ENCODE results near the gene VPS37C. TPM values are rescaled to one million over a fixed set of nuclear protein-coding genes. Genes with fewer than 3 reads are reported as not detected.

The VPS37C gene
- total RNA-seq, 1 donor from 2014 or later = 9.9 TPM

DNA sequence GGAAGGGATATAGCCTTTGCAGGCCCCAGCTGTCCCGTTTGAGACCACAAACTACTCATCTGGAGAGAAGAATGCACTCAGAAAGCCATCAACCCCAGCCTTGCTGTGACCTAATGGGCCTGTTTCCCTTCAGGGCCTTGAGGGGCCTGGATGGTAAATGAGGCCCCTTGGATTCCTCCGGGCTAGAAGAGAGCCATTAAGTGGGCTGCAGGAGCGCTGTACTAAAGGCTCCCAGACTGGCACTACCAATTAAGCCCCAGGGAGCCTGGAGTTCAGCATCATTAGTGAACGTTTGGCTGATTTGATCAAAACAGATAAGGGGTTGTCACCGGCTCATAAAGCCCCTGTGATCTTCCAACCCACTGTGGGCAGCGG is 35.9 kb downstream of the VPS37C start:
- no peaks in the 10 kb centered on the region for H3K9me3 Mint-ChIP-seq
- H3K27me3 Mint-ChIP-seq (ENCODE audit: insufficient read depth, low read depth) = peaks cover 9% of the 10 kb centered on the region
- H3K36me3 ChIP-seq = no peaks in the 10 kb centered on the region
- H3K4me1 ChIP-seq = peaks cover 17% of the 10 kb centered on the region
- H3K4me3 Mint-ChIP-seq = no peak overlapping the region
- H3K9ac ChIP-seq = no peak overlapping the region
- H4K20me1 ChIP-seq (ENCODE audit: low read depth) = no peaks in the 10 kb centered on the region
- no peak overlapping the region for H3K4me3 ChIP-seq
- H3K4me1 Mint-ChIP-seq = peaks cover 39% of the 10 kb centered on the region
- no peak overlapping the region for H2AFZ ChIP-seq (replicated peaks)
- H3F3A ChIP-seq (ENCODE audit: low read depth) = peaks cover 4% of the 10 kb centered on the region
- no peak overlapping the region for H3K27ac ChIP-seq
- H3K79me2 ChIP-seq (ENCODE audit: low read depth) = no peaks in the 10 kb centered on the region
- H3K9me3 ChIP-seq (ENCODE audit: low read depth) = no peaks in the 10 kb centered on the region
- peaks cover 2% of the 10 kb centered on the region for H3K36me3 Mint-ChIP-seq
- TF ChIP-seq EZH2phosphoT487 (IDR thresholded peaks at IDR 0.05) = no peak
- no peak for TF ChIP-seq EZH2 (IDR thresholded peaks at IDR 0.05)
- TF ChIP-seq, protein P1, sequence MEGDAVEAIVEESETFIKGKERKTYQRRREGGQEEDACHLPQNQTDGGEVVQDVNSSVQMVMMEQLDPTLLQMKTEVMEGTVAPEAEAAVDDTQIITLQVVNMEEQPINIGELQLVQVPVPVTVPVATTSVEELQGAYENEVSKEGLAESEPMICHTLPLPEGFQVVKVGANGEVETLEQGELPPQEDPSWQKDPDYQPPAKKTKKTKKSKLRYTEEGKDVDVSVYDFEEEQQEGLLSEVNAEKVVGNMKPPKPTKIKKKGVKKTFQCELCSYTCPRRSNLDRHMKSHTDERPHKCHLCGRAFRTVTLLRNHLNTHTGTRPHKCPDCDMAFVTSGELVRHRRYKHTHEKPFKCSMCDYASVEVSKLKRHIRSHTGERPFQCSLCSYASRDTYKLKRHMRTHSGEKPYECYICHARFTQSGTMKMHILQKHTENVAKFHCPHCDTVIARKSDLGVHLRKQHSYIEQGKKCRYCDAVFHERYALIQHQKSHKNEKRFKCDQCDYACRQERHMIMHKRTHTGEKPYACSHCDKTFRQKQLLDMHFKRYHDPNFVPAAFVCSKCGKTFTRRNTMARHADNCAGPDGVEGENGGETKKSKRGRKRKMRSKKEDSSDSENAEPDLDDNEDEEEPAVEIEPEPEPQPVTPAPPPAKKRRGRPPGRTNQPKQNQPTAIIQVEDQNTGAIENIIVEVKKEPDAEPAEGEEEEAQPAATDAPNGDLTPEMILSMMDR (IDR thresholded peaks at IDR 0.05) = no peak
- DNase-seq (ENCODE audit: low spot score) = no peak
- no peaks in the 10 kb centered on the region for H3K27me3 ChIP-seq
- H3K4me2 ChIP-seq = no peak overlapping the region
- no peak overlapping the region for H3K27ac Mint-ChIP-seq

DNA sequence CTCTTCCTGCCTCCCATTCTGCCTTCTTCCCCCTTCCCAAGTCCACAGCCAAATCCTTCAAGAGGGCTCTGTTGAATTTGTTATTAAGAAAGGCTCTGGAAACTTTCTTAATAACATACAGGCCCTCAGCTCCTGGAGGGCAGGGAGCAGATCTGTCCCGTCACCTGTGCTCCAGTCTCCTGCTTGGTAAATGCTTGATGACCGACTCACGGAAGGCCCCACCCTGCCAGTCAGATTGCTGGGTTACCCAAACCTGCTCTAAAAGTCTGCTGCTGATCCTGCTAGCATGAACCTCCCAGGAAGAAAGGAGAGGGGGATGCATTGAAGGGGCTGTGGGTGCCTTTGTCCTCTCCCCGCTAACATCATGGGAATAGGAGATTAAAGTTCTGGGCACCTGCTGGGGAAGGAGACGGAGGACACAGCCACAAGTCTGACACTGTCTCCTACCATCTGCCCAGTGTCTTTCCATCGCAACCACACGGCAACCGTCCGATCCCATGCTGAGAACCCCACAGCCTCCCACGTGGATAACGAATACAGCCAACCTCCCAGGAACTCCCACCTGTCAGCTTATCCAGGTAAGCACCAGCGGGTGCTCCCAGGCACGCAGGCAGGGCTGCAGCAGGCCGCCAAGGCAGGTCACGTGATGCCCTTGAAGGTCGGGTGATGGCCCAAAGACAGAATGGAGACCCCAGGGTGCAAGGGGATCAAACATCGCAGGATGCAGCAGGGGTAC is 36.5 kb downstream of the VPS37C start:
- Mint-ChIP-seq H3K36me3 (peaks cover 2% of the 10 kb centered on the region), H3K4me1 (peaks cover 40% of the 10 kb centered on the region), H3K27me3 (ENCODE audit: insufficient read depth, low read depth) (peaks cover 9% of the 10 kb centered on the region), H3K4me3 (no peak overlapping the region), H3K9me3 (no peaks in the 10 kb centered on the region), H3K27ac (peak overlapping the region; percentile 85)
- H4K20me1 ChIP-seq (ENCODE audit: low read depth) = no peaks in the 10 kb centered on the region
- no peak overlapping the region for H3K4me3 ChIP-seq
- no peaks in the 10 kb centered on the region for H3K9me3 ChIP-seq (ENCODE audit: low read depth)
- no peak overlapping the region for H3K9ac ChIP-seq
- H2AFZ ChIP-seq (replicated peaks) = no peak overlapping the region
- TF ChIP-seq EZH2phosphoT487 (IDR thresholded peaks at IDR 0.05) (no peak), EZH2 (IDR thresholded peaks at IDR 0.05) (no peak)
- TF ChIP-seq, protein P1 (IDR thresholded peaks at IDR 0.05) = no peak
- no peak overlapping the region for H3K4me2 ChIP-seq
- peaks cover 17% of the 10 kb centered on the region for H3K4me1 ChIP-seq
- peak; percentile 21 for DNase-seq (ENCODE audit: low spot score)
- no peaks in the 10 kb centered on the region for H3K79me2 ChIP-seq (ENCODE audit: low read depth)
- no peaks in the 10 kb centered on the region for H3K36me3 ChIP-seq
- H3K27me3 ChIP-seq = no peaks in the 10 kb centered on the region
- no peak overlapping the region for H3K27ac ChIP-seq
- H3F3A ChIP-seq (ENCODE audit: low read depth) = peaks cover 4% of the 10 kb centered on the region

DNA sequence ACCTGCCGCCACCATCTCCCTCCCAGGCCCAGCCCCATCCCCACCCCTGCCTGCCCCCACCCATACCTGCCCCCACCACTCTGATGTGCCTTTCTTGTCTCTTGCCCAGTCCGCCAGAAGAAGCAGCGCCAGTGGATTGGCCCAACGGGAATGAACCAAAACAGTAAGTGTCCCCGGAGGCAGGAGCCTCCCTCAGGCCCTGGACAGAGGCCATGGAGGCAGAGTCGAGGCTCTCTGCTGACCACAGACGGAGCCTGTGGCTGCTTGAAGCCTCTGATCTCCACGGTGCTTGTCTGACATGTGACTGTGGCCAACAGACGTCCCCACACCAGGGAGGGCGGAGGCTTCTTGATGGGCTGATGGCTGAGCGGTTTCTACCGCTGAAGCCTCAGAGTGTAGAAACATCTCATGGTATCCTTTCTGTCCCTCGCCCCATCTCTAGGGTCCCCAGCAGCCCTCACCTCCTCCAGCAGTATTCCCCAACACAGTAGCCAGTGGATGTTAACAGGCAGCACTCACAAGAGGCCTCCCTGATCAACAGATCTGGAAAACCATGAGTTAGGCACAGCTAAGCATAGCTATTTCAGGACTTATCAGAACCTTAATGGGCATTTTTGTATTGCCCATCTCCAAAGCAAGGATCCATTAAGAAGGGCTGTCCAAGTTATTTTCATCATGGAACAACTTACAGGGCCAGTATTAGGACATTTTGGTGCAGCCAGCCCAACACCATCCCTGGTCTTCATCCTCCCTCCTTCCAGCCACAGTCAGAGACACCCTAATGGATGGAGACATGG is 37.3 kb downstream of the VPS37C start:
- peaks cover 14% of the 10 kb centered on the region for H3K4me1 ChIP-seq
- no peak for DNase-seq (ENCODE audit: low spot score)

More for the DNA sequence above, 37.3 kb downstream of the VPS37C start:
- no peak overlapping the region for H3K27ac ChIP-seq
- no peak overlapping the region for H3K4me2 ChIP-seq
- H3K4me3 Mint-ChIP-seq = no peak overlapping the region
- H3K27me3 Mint-ChIP-seq (ENCODE audit: insufficient read depth, low read depth) = peaks cover 9% of the 10 kb centered on the region
- no peak overlapping the region for H3K9ac ChIP-seq
- TF ChIP-seq EZH2 (IDR thresholded peaks at IDR 0.05) (no peak), EZH2phosphoT487 (IDR thresholded peaks at IDR 0.05) (no peak)
- TF ChIP-seq, protein P1 (IDR thresholded peaks at IDR 0.05) = no peak
- peaks cover 4% of the 10 kb centered on the region for H3F3A ChIP-seq (ENCODE audit: low read depth)
- H3K36me3 Mint-ChIP-seq = peaks cover 2% of the 10 kb centered on the region
- no peaks in the 10 kb centered on the region for H3K9me3 ChIP-seq (ENCODE audit: low read depth)
- H2AFZ ChIP-seq (replicated peaks) = no peak overlapping the region
- H3K79me2 ChIP-seq (ENCODE audit: low read depth) = no peaks in the 10 kb centered on the region
- H3K27me3 ChIP-seq = no peaks in the 10 kb centered on the region
- H3K27ac Mint-ChIP-seq = peak overlapping the region; percentile 85
- H3K36me3 ChIP-seq = no peaks in the 10 kb centered on the region
- no peaks in the 10 kb centered on the region for H4K20me1 ChIP-seq (ENCODE audit: low read depth)
- no peaks in the 10 kb centered on the region for H3K9me3 Mint-ChIP-seq
- H3K4me3 ChIP-seq = no peak overlapping the region
- peaks cover 41% of the 10 kb centered on the region for H3K4me1 Mint-ChIP-seq
